GM12892 (cell line): Measurements from ENCODE around the gene HACD2.

Experiments used
- POLR2A ChIP-seq: IDR thresholded peaks from 2 replicates; pipeline ENCODE4 v1.6.1; 2011; ENCODE audit warnings: low read depth, low read length, control low read depth
- TAF1 ChIP-seq: IDR thresholded peaks from 2 replicates; pipeline ENCODE4 v1.6.1; 2011; ENCODE audit warnings: low read depth, mild to moderate bottlenecking, control low read depth, low read length, borderline replicate concordance

- TF ChIP-seq TAF1 (no peak), POLR2A (no peak)
Measured at GRCh38 chr3:123483146-123483545, 101.7 kb downstream of the HACD2 start.
